HepG2 (cell line): ENCODE results near the gene TBCEL. TPM values are rescaled to one million over a fixed set of nuclear protein-coding genes. Genes with fewer than 3 reads are reported as not detected.

Source experiments
- ATAC-seq: fragments of 200-7000 bp; cut with Tn5 transposase; 3 replicates; pipeline ENCODE4 v1.9.1; 2020; ENCODE audit warnings: mild to moderate bottlenecking, moderate library complexity
- BruUV-seq: library from RNA; stranded (reverse); fragments of 400-500 nt; replicated peaks from 2 replicates; lab custom pipeline; 2021; lab: Mats Ljungman, UMichigan
- CTCF ChIA-PET: fragments of 300-600 bp; formaldehyde crosslinking; extraction: SDS; loops from one replicate; lab custom pipeline; 2021; ENCODE audit warnings: low total read pairs, inconsistent platforms, low intra/inter-chr PET ratio; lab: Yijun Ruan, JAX
- POLR2A ChIA-PET: fragments of 350-600 bp; sonication (Branson Sonifier 250); formaldehyde crosslinking; loops from one replicate; lab custom pipeline; 2020; ENCODE audit warnings: antibody characterized with exemption, inconsistent platforms; lab: Yijun Ruan, JAX
- DNase-seq: peaks from one replicate; pipeline ENCODE4 v3.0.0-alpha.2; 2015; ENCODE audit warnings: low spot score
- FAIRE-seq: peaks from 3 replicates; lab custom pipeline; 2011; peaks lifted over from hg19 to GRCh38; lab: Jason Lieb, UNC
- H2AFZ ChIP-seq: one replicate; pipeline ENCODE4 v1.6.1; 2011; ENCODE audit warnings: low read length, inconsistent platforms
- H3K27ac ChIP-seq: fragments of 300-600 bp; 3 replicates; pipeline ENCODE4 v1.8.0; 2011; ENCODE audit warnings: mixed run types, mild to moderate bottlenecking, mixed read lengths, low read length, inconsistent platforms; ENCODE audit not compliant: insufficient read depth; ENCODE audit errors: extremely low read length
- H3K27me3 ChIP-seq, 2 experiments: fragments of 200-600 bp in 1 of 2; 2 replicates in 1 of 2; 3 replicates in 1 of 2; pipeline versions ENCODE4 v1.6.0 to v1.8.0; 2011; ENCODE audit warnings: low read length in 2 of 2, mild to moderate bottlenecking in 2 of 2, moderate library complexity in 2 of 2, inconsistent platforms in 1 of 2; ENCODE audit not compliant: insufficient read depth in 2 of 2, control insufficient read depth in 1 of 2
- H3K36me3 ChIP-seq, 2 experiments: fragments of 200-600 bp in 1 of 2; replicated peaks in 1 of 2; 2 replicates in 1 of 2; 3 replicates in 1 of 2; pipeline versions ENCODE4 v1.5.1 to v1.8.0; 2011; ENCODE audit warnings: low read length in 2 of 2, inconsistent platforms in 1 of 2; ENCODE audit not compliant: insufficient read depth in 2 of 2, control insufficient read depth in 1 of 2
- H3K4me1 ChIP-seq: 2 replicates; pipeline ENCODE4 v1.5.1; 2012; ENCODE audit warnings: low read length, inconsistent platforms; ENCODE audit not compliant: insufficient read depth
- H3K4me2 ChIP-seq: 2 replicates; pipeline ENCODE4 v1.6.0; 2011; ENCODE audit warnings: low read depth, low read length, inconsistent platforms
- H3K4me3 ChIP-seq, 3 experiments: fragments of 200-600 bp in 1 of 3; sonication (generic), shearing (Covaris generic) in 1 of 3; replicated peaks in 1 of 3; 2 replicates each; pipeline ENCODE4 v1.5.1; 2011 to 2016; ENCODE audit warnings: low read length in 3 of 3, inconsistent platforms in 2 of 3, low read depth in 2 of 3, mild to moderate bottlenecking in 2 of 3, control low read depth in 1 of 3, mixed read lengths in 1 of 3; ENCODE audit not compliant: insufficient read depth in 1 of 3
- H3K79me2 ChIP-seq: one replicate; pipeline ENCODE4 v1.6.1; 2011; ENCODE audit warnings: low read length, inconsistent platforms; ENCODE audit not compliant: insufficient read depth
- H3K9ac ChIP-seq: 2 replicates; pipeline ENCODE4 v1.6.0; 2011; ENCODE audit warnings: mild to moderate bottlenecking, low read depth, low read length, inconsistent platforms; ENCODE audit not compliant: insufficient read depth
- H3K9me3 ChIP-seq: 2 replicates; pipeline ENCODE4 v1.5.1; 2012; ENCODE audit warnings: mild to moderate bottlenecking, low read length
- H4K20me1 ChIP-seq: 2 replicates; pipeline ENCODE4 v1.6.0; 2011; ENCODE audit warnings: inconsistent platforms, mild to moderate bottlenecking, low read length, moderate library complexity; ENCODE audit not compliant: insufficient read depth
- AHR ChIP-seq: IDR thresholded peaks from 2 replicates; pipeline ENCODE4 v1.6.1; 2018; ENCODE audit warnings: missing genetic modification reagents, missing compliant biosample characterization
- FIP1L1 ChIP-seq: fragments of 200-400 bp; formaldehyde crosslinking; IDR thresholded peaks from 2 replicates; pipeline ENCODE4 v1.6.1; 2018; ENCODE audit warnings: low read depth, mild to moderate bottlenecking, low read length, moderate library complexity, borderline replicate concordance; ENCODE audit not compliant: insufficient read depth
- GATAD2A ChIP-seq: IDR thresholded peaks from 2 replicates; pipeline ENCODE4 v1.6.1; 2016
- GPN1 ChIP-seq: sonication (generic); formaldehyde crosslinking; IDR thresholded peaks from 2 replicates; pipeline ENCODE4 v1.5.1; 2020; ENCODE audit warnings: missing genetic modification reagents, borderline replicate concordance
- ZNF24 ChIP-seq: fragments of 450-650 bp; IDR thresholded peaks from 2 replicates; pipeline ENCODE4 v1.6.1; 2017; ENCODE audit warnings: antibody characterized with exemption, mild to moderate bottlenecking
- ZNF496 ChIP-seq: sonication (generic); formaldehyde crosslinking; IDR thresholded peaks from 2 replicates; pipeline ENCODE4 v1.8.1; 2023; ENCODE audit warnings: mild to moderate bottlenecking, moderate library complexity, missing genetic modification reagents; ENCODE audit not compliant: insufficient replicate concordance
- WGBS: methylation state at CpG from one replicate; pipeline ENCODE4 v1.1.6; 2017; ENCODE audit warnings: low lambda C conversion rate; 5-methylcytosine and 5-hydroxymethylcytosine counted together
- in situ Hi-C: cut with HindIII; loops from 2 replicates; pipeline ENCODE4 v1.10.0; 2017; ENCODE audit warnings: low pct_unique_long_range_greater_than_20kb; ENCODE audit not compliant: extremely low pct_ligation_motif_present
- intact Hi-C: fragments of 100-400 bp; cut with micrococcal nuclease; formaldehyde crosslinking; loops from one replicate; pipeline ENCODE4 v1.10.0; 2022; ENCODE audit not compliant: unreplicated experiment
- polyA plus RNA-seq, 8 experiments: library from polyadenylated mRNA; depleted of rRNA in 3 of 8; stranded (reverse) in 7 of 8; unstranded in 1 of 8; fragments of >200 nt; fragmentation: Illumina TruSeq in 4 of 8; extraction: Trizol in 4 of 8; gene quantifications; 2 replicates each; pipeline versions ENCODE4 v1.2.1 to v1.2.3, GENCODE V29; 2011 to 2016; ENCODE audit warnings: low read depth in 4 of 8, missing spikeins in 1 of 8, mixed read lengths in 1 of 8; ENCODE audit not compliant: insufficient read depth in 1 of 8
- total RNA-seq, 5 experiments: library from RNA; depleted of rRNA; stranded (reverse); fragments of >200 nt; fragmentation: Illumina TruSeq; extraction: Trizol; gene quantifications; 2 replicates each; pipeline ENCODE4 v1.2.3, GENCODE V29; 2016; ENCODE audit warnings: low read depth in 1 of 5
- TF ChIP-seq, protein P1 (sequence below): sonication (generic); formaldehyde crosslinking; IDR thresholded peaks from 2 replicates; pipeline ENCODE4 v1.4.0; 2020; ENCODE audit warnings: missing genetic modification reagents, mild to moderate bottlenecking, borderline replicate concordance
- TF ChIP-seq, protein P2 (sequence below): sonication (generic); formaldehyde crosslinking; IDR thresholded peaks from 2 replicates; pipeline ENCODE4 v1.4.0; 2020; ENCODE audit warnings: missing genetic modification reagents
- TF ChIP-seq, protein P3 (sequence below): IDR thresholded peaks from 2 replicates; pipeline ENCODE4 v1.6.1; 2016; ENCODE audit warnings: mild to moderate bottlenecking, missing biosample characterization, missing genetic modification reagents

TBCEL gene
- total and polyA plus RNA-seq, 2 of the 13 experiments (the other 11 are each of a cell fraction or from before 2014, with no cell fraction given): 6.1 to 12.5 TPM

DNA sequence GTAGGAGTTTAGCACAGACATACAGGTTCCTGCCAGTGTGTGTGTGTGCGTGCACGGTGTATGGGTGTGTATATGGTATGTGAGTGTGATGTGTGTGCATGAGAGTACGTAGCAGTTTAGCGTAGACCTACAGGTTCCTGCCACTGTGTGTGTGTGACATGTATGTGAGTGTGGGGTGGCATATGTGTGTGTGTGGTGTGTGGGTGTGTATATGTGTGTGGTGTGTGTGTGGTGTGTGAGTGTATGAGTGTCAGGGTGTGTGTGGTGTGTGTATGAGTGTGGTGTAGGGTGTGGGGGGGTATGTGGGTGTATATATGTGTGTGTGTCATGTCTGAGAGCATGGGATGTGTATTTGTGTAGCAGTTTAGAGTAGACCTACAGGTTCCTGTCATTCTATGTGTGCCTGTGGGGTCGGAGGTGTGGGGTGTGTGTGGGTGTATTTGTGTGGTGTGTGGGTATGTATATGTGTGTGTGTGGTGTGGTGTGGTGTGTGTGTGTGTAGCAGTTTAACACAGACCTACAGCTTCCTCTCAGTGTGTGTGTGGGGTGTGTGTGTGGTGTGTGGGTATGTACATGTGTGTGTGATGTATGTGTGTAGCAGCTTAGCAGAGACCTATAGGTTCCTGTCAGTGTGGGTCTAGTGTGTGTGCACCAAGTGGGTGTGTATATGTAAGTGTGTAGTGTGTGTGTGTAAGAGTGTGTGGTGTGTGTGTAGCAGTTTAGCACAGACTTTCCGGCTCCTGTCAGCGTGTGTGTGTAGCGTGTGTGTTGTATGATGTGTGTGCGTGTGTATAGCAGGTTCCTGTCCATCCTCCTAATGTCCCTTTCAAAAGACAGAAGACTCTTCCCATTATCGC is 31.8 kb upstream of the TBCEL start:
- H2AFZ ChIP-seq: no peak overlapping the region
- no peak overlapping the region for H3K9ac ChIP-seq
- H3K27me3 ChIP-seq: peaks cover 1 to 10% of the 10 kb centered on the region in 2 experiments; a peak in 3 of 5 replicates
- CTCF ChIA-PET: no interaction called here
- intact Hi-C loops (no loop called here), in situ Hi-C loops (no loop called here)
- no TSS peak for BruUV-seq
- WGBS: 34% methylated on average over 10 of the region's 10 CpGs
- H3K4me1 ChIP-seq: no peaks in the 10 kb centered on the region
- H3K9me3 ChIP-seq: no peaks in the 10 kb centered on the region
- no peak for DNase-seq
- no peak overlapping the region for H3K27ac ChIP-seq
- H3K4me3 ChIP-seq: no peak overlapping the region
- no peak for ATAC-seq
- POLR2A ChIA-PET: no interaction called here
- TF ChIP-seq ZNF496 (CRISPR knock-in tag) (no peak), GPN1 (CRISPR knock-in tag) (no peak), GATAD2A (CRISPR knock-in tag) (no peak), AHR (CRISPR knock-in tag) (no peak), ZNF24 (no peak), FIP1L1 (no peak)
- TF ChIP-seq, protein P1, sequence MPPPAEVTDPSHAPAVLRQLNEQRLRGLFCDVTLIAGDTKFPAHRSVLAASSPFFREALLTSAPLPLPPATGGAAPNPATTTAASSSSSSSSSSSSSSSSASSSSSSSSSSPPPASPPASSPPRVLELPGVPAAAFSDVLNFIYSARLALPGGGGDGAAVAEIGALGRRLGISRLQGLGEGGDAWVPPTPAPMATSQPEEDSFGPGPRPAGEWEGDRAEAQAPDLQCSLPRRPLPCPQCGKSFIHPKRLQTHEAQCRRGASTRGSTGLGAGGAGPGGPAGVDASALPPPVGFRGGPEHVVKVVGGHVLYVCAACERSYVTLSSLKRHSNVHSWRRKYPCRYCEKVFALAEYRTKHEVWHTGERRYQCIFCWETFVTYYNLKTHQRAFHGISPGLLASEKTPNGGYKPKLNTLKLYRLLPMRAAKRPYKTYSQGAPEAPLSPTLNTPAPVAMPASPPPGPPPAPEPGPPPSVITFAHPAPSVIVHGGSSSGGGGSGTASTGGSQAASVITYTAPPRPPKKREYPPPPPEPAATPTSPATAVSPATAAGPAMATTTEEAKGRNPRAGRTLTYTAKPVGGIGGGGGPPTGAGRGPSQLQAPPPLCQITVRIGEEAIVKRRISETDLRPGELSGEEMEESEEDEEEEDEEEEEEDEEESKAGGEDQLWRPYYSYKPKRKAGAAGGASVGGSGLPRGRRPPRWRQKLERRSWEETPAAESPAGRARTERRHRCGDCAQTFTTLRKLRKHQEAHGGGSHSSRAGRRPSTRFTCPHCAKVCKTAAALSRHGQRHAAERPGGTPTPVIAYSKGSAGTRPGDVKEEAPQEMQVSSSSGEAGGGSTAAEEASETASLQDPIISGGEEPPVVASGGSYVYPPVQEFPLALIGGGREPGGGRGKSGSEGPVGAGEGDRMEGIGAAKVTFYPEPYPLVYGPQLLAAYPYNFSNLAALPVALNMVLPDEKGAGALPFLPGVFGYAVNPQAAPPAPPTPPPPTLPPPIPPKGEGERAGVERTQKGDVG: no peak
- TF ChIP-seq, protein P2, sequence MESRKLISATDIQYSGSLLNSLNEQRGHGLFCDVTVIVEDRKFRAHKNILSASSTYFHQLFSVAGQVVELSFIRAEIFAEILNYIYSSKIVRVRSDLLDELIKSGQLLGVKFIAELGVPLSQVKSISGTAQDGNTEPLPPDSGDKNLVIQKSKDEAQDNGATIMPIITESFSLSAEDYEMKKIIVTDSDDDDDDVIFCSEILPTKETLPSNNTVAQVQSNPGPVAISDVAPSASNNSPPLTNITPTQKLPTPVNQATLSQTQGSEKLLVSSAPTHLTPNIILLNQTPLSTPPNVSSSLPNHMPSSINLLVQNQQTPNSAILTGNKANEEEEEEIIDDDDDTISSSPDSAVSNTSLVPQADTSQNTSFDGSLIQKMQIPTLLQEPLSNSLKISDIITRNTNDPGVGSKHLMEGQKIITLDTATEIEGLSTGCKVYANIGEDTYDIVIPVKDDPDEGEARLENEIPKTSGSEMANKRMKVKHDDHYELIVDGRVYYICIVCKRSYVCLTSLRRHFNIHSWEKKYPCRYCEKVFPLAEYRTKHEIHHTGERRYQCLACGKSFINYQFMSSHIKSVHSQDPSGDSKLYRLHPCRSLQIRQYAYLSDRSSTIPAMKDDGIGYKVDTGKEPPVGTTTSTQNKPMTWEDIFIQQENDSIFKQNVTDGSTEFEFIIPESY: no peak
- TF ChIP-seq, protein P3, sequence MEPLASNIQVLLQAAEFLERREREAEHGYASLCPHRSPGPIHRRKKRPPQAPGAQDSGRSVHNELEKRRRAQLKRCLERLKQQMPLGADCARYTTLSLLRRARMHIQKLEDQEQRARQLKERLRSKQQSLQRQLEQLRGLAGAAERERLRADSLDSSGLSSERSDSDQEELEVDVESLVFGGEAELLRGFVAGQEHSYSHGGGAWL: no peak
- H3K4me2 ChIP-seq: no peak overlapping the region
- FAIRE-seq: no peak
- H4K20me1 ChIP-seq: no peaks in the 10 kb centered on the region
- H3K79me2 ChIP-seq: no peaks in the 10 kb centered on the region
- no peaks in the 10 kb centered on the region for H3K36me3 ChIP-seq
